NCI-H2227 (cell line): ENCODE results near the gene ADORA3.

ENCODE experiments used
- DNase-seq: peaks from one replicate; lab custom pipeline; 2025; ENCODE audit not compliant: unreplicated experiment; lab: John Stamatoyannopoulos, UW

Gene ADORA3

DNA sequence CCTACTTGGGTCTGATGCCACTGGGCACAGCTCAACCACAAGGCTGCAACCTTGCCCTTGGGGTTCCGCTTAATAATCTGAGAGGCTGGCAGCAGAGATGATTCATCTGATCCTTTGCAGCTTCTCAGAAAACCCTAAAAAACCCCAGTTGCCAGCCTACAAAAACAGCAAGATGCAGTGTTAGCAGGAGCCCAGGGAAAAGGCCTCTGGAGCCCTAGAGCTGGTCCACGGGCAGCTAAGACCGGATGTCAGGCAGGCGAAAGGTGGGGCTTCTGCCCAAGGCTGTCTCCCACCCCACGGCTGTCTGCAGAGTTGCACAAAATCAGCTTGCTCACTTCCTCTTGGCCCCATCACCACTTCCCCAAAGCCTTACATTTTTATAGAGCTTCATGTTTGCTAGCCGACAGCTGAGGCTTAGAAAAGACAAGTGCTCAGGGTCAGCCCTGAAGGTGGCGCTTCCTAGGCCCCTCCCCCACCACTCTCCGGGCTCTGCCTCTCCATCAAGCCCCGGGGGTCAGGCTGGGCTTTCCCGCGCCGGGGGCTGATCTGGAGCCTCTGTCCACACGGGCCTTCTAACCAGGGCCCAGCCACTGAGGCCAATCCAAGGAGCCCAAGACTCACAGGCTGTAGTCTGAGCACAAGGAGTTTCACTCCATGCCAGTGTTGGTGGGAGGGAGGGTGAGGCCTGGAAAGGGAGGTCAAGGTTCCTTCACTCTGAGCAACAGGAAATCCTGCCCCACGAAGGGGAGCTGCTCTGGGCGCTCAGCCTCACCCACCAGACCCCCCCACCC lies 4.2 kb upstream of the ADORA3 start:
- DNase-seq, result peak; percentile 64

DNA sequence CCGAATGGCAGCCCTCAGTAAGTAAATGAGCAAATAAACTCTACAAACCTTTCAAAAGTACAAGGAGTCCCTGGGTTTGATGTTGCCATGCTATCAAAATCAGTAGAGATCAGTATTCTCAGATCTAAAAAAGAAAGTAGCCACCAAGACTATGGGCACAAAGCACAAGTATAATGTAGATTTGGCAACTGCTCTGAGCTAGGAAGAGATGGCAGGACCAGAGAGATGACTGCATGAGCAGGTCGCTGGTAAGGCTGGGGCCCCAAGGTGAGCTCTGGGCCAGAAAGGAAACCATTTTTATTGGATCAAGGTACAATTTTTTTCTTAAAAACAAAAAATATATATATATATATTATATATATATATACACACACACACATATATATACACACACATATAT lies 3.1 kb upstream of the ADORA3 start:
- no peak for DNase-seq

GRCh38 chr1:111505641-111506119 lies 2.2 kb upstream of the ADORA3 start:
- no peak for DNase-seq

DNA sequence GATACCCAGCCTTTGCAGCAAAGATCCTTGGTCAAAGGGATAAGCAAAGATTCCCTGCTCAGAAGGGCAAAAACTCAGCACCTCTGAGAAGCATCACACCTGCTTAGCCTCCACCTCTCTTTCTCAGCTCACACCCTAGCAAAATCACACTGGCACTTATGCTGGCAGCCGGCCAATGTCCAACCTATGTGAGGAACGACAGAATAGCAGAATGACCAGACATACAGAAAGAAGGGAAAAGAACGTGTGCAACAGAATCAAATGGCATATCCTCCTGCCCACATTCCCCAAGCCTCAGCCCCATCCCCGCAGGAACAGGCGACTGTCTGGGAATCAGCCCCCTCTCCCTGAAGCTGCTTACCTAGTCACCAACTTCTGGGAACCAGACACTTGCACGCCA lies 664 bp upstream of the ADORA3 start:
- no peak for DNase-seq

DNA sequence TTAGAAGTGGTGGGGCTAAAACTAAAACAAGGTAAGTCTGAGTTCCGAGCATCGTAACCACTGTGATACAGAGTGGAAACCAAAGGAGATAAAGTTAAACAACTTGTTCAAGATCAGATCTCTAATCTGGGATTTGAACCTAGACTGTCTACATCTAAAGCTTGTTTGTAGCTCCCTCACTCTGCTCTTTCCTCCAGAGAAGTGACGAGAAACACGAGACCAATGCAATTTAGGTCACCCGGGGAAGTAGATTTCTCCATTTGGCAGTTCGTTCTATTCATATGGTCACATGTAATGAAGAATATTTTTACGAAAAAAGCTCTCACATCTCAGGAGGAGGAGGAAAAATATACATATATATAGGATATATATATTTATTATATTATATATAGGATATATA lies 1.8 kb downstream of the ADORA3 start:
- DNase-seq, result no peak

- DNase-seq, result no peak
These were observed 4.2 kb downstream of the ADORA3 start for GRCh38 chr1:111499026-111499785.

- no peak for DNase-seq
These were observed 5.8 kb downstream of the ADORA3 start for GRCh38 chr1:111497592-111497991.

- no peak for DNase-seq
These were observed 7.0 kb downstream of the ADORA3 start for GRCh38 chr1:111496398-111496797.

DNA sequence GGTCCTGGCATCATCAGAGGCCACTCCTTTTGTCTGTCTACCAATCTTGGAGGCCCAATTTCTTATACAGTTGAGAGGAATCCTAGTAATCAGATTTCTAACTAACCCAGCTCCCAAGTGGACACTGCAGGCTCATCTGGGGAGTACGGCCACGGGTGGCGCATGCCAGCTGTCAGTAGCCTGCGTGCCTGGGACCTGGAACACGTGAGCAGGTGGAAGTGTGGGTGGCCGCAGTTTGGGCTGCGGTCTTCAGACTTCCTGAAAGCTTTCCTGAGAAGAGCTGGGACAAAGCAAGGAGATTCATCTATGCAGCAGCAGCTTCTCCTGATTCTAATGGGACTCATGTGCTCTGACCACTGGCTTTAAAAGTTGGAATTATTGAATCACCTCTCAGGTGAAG lies 12.4 kb downstream of the ADORA3 start:
- DNase-seq, result no peak

DNA sequence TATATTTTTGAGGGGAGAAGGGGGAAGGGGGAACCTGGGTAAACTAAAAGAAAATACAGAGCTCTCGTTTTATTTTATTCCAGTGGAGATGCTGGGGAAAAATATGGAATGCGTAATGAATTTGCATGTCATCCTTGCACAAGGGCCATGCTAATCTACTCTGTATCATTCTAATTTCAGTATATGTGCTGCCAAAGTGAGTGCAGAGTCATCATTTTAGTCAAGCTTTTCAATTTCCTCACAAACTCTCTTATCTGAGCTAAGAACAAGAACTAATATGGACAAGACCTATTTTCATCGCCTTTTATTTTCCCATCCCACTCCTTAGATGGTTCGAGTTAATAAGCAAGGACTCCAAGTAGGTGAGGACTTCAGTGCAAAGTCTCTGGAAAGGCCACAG lies 13.2 kb downstream of the ADORA3 start:
- DNase-seq, result no peak

- no peak for DNase-seq
These were observed 13.8 kb downstream of the ADORA3 start for GRCh38 chr1:111489604-111490003.

DNA sequence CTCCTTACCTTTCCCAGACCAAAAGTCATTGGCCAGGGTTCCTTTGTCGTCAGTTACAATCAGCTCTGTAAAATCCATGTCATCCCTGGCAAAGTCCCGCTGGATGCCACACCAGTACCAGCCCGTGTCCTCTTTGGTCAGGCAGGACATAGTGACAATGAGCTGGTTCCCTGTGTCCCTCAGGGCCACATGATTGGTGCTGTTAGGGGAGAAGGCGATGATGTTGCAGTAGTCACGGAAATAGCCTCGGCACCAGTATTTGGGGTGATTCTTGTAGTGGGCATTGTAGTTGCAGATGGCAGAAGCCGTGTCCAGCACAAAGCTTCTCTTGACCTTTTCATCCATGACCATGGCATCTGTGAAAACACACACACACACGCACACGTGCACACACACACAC lies 14.8 kb downstream of the ADORA3 start:
- no peak for DNase-seq

DNA sequence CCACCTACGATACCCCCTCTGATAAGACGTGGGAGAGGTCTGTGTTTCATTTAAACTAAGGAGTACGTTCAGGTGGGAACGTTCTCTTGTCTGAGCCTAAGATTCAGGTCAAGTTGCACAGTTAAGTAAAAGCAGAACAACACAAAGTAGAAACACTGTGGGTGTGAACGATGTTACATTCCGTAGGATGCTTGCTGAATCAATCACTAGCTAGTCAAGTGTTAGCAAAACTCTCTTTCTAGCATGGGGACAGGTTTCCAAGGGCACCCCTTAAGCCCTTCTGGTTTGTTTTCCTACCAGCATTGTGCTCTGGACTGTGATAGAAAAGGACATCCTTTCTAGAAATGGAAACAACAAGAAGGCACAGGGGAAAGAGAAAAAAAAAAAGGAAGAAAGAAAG lies 16.3 kb downstream of the ADORA3 start:
- DNase-seq, result no peak

DNA sequence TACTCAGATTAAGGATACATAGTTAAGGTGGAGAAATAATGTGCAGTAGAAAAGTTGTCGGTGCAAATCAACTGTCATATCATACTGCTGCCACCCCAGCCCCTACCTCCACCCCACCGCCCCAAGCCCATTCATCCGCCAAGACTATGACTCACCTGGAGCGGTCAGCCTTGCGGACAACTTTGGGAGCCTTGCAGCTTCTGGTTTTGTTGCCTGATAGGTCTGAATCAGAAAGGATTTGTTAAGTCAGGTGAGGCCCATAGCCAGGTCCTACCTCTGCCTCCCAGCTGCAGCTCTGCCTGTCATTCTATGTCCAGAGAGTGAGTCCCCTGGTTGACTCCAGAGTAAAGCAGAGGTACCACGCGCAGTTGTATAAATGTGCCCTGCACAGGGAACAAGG lies 17.0 kb downstream of the ADORA3 start:
- no peak for DNase-seq

DNA sequence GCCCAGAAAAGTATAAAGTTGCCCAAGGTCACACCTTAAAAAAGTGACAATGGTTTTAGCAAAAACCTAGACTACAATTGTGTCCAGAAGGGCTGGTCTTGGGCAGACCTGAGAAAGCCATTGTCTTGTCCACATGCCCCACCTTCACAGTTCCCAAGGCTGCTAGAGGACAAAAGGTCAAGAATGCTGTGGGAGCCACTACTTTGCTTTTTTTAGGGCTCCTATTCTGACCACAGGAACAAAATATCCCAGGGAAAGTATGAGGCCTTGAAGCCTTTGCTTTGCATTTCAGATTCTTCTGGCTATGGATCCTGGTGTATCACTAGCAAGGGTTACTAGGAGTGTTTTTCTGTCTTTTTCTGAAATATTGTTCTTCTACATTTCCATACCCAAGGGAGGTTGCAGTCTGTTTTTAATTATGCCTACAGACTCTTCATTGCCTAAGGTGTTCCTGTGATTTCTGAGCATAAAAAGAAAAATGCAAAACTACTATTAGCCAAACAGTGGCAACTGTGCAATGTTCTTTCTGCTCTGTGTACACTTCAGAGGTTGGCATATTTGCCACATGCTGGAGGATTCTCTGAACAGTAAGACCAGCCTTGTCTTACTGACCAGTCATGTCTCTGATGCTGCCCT lies 18.9 kb downstream of the ADORA3 start:
- DNase-seq, result no peak

- no peak for DNase-seq
These were observed 19.6 kb downstream of the ADORA3 start for GRCh38 chr1:111483876-111484275.

DNA sequence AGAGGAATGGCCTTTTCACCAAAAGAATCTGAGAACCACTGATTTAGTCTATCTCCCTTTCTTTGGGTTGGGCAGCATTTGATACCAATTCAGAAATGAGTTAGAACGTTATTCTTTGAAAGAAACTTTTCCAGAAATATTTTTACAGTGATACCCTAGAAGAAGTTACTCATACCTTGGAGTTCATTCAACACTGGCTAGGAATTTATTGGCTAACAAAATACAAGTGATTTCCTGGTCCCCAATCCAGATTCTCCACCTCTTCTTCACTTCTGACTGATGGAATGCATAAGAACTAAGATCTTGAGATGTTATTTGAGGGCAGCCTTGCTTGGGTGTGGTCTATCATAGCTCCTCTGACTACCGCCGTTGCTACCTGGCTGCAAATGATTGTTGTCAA lies 20.3 kb downstream of the ADORA3 start:
- no peak for DNase-seq

DNA sequence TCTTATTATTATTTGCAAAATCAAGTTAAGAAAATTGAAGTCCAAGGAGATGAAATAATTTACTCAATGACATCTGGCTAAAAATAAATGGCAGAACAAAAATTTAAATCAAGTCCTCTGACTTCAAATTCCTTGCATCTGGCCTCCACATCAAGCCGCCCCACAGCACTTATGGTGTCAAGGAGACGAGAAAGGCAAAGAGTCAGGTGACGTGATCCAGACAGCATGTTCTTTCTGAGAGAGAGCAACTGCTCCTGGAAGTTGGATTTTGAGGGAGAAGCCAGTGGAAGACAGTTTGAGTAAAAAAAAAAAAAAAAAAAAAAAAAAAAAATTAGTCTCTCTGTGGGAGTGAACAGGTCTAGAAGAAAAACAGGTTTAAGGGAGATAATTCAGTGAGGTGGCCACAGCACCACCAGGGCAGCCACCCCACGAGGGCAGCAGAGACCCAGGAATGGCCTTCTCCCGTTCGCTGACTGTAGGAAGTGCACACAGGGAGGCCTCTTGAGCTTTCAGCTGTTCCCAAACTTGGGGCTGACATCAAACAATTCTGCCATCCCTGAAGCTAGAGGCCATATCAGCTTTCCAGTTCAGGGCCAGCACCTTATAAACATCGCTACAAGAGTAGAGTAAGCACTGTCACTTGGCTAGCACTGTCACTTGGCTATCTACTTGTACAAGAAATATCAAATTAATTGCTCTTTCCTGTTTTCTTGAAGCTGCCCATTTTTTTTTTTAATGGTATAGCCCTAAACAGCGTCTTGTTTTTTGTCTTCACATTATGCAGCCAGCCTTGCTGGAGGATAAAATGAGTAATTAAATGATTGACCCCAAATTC lies 21.8 kb downstream of the ADORA3 start:
- DNase-seq, result peak; percentile 62

GRCh38 chr1:111480674-111481073 lies 22.8 kb downstream of the ADORA3 start:
- DNase-seq, result no peak

- no peak for DNase-seq
These were observed 26.6 kb downstream of the ADORA3 start for GRCh38 chr1:111476761-111477309.

DNA sequence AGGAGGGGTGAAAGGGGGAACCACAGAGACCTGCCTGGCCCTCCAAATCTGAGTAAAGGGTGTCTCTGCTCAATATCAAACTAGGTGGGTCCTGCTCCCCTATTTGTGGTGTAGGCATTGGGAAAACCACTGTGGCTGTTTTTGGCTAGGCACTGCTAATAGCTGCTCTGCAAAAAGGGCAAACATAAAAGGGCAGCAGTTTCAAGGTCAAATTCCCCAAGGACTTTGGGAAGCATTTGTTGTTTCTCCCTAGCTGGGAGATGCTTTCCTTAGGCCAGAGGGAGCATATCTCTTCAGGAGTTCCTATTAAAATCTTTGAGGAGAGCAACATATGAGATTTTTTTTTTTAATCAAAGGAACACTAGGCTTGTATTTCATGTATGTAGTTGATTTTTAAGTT lies 27.2 kb downstream of the ADORA3 start:
- no peak for DNase-seq
